Measurements from ENCODE around the gene AP1B1. TPM values are rescaled to one million over a fixed set of nuclear protein-coding genes. Genes with fewer than 3 reads are reported as not detected.
A peak's percentile ranks its signal among the peaks of the same experiment; 100 is the strongest.

AP1B1 gene
- total and polyA plus RNA-seq, 2 of the 13 experiments (the other 11 are each of a cell fraction or from before 2014, with no cell fraction given): 26.6 to 29.7 TPM

GRCh38 chr22:29314537-29315285, 73.7 kb downstream of the AP1B1 start (continued):
- TF ChIP-seq CREB1 (IDR thresholded peaks at IDR 0.05) (no peak), CREB1 (CRISPR knock-in tag; IDR thresholded peaks at IDR 0.05) (no peak), FOXC1 (CRISPR knock-in tag; IDR thresholded peaks at IDR 0.05; ENCODE audit: borderline replicate concordance) (no peak), SMARCC2 (IDR thresholded peaks at IDR 0.05) (no peak), SNAPC2 (CRISPR knock-in tag; IDR thresholded peaks at IDR 0.05) (no peak), ZNF777 (CRISPR knock-in tag; IDR thresholded peaks at IDR 0.05) (peak; percentile 95), ZNF281 (CRISPR knock-in tag; IDR thresholded peaks at IDR 0.05; ENCODE audit: borderline replicate concordance) (no peak), ZNF674 (CRISPR knock-in tag; IDR thresholded peaks at IDR 0.05; ENCODE audit: low read depth) (no peak), NPAS2 (CRISPR knock-in tag; IDR thresholded peaks at IDR 0.05; ENCODE audit: borderline replicate concordance) (no peak), NKX3-1 (CRISPR knock-in tag; IDR thresholded peaks at IDR 0.05) (no peak), MYC (CRISPR knock-in tag; IDR thresholded peaks at IDR 0.05; ENCODE audit: borderline replicate concordance) (no peak), KDM4B (CRISPR knock-in tag; IDR thresholded peaks at IDR 0.05) (no peak), ZNF672 (CRISPR knock-in tag; IDR thresholded peaks at IDR 0.05) (no peak), ZNF792 (CRISPR knock-in tag; IDR thresholded peaks at IDR 0.05) (no peak), TAF1 (CRISPR knock-in tag; IDR thresholded peaks at IDR 0.05) (no peak), ZNF746 (CRISPR knock-in tag; IDR thresholded peaks at IDR 0.05) (no peak), ZSCAN9 (CRISPR knock-in tag; IDR thresholded peaks at IDR 0.05; ENCODE audit: borderline replicate concordance) (no peak), RBM22 (optimal IDR thresholded peaks at IDR 0.05; ENCODE audit: low read length) (no peak), GRHL1 (CRISPR knock-in tag; conservative IDR thresholded peaks at IDR 0.05) (no peak), ZNF362 (CRISPR knock-in tag; IDR thresholded peaks at IDR 0.05; ENCODE audit: borderline replicate concordance) (no peak), ZNF160 (CRISPR knock-in tag; IDR thresholded peaks at IDR 0.05) (no peak), TERF1 (CRISPR knock-in tag; IDR thresholded peaks at IDR 0.05) (0 out of 2 replicates have a peak, but pooled peaks have one; percentile 20), ZNF180 (CRISPR knock-in tag; IDR thresholded peaks at IDR 0.05; ENCODE audit: borderline replicate concordance, low read depth) (no peak), SP4 (CRISPR knock-in tag; IDR thresholded peaks at IDR 0.05) (no peak), ZSCAN25 (CRISPR knock-in tag; IDR thresholded peaks at IDR 0.05) (no peak)

Data from HepG2 (cell line).